Esophagus squamous epithelium (tissue), 4 donors: Measurements from ENCODE around the gene OVCA2.

Experiments
- POLR2A ChIP-seq, 4 donors: fragments of 450-650 bp; IDR thresholded peaks; one replicate each; pipeline ENCODE4 v1.6.1; 2017; ENCODE audit warnings: antibody characterized with exemption in 4 of 4, mild to moderate bottlenecking in 4 of 4, moderate library complexity in 3 of 4
- TF ChIP-seq, protein P1 (sequence below), 6 experiments: fragments of 450-650 bp in 4 of 6; fragments of 200-600 bp in 2 of 6; sonication (generic) in 2 of 6; IDR thresholded peaks; one replicate each; pipeline ENCODE4 v1.5.1; 2016 to 2019; ENCODE audit warnings: antibody characterized with exemption in 6 of 6, mild to moderate bottlenecking in 4 of 6, moderate library complexity in 4 of 6

DNA sequence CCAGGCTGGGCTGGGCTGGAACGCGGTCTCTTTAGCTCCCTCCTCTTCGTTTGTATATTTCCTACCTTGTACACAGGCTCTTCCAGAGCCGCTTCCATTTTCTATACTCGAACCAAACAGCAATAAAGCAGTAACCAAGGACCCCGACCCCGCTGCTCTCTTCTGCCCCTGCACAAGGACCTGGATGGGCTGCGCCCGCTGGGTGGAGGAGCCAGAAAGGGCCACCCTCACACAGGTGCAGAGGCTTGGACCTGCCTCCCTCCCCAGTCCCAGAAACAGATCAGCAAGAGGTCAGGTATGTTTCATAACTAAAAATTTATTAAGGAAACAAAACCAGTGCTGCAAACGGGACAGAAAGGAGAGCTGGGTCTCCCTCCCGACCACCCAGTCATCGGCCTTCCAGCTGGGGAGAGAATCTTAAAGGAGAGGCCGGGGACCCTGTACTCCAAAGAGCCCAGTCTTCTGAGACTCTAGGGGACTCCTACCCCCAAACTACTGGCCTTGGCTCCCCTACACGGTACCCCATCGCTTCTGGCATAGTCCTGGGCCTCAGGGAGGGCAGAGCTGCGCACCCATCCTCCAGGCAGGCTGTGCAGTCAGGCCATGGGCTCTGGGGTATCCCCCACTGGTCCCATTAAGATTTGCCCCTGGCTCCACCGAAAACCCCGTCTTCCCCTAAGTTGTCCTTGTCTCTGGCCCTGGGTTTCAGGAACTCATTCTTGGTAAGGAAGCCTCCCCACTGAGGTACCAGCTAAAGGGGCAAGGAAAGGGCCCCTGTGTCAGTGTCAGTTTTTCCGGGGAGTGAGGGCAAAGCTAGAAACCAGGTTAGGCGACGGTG lies 17.9 kb downstream of the OVCA2 start:
- TF ChIP-seq, protein P1, sequence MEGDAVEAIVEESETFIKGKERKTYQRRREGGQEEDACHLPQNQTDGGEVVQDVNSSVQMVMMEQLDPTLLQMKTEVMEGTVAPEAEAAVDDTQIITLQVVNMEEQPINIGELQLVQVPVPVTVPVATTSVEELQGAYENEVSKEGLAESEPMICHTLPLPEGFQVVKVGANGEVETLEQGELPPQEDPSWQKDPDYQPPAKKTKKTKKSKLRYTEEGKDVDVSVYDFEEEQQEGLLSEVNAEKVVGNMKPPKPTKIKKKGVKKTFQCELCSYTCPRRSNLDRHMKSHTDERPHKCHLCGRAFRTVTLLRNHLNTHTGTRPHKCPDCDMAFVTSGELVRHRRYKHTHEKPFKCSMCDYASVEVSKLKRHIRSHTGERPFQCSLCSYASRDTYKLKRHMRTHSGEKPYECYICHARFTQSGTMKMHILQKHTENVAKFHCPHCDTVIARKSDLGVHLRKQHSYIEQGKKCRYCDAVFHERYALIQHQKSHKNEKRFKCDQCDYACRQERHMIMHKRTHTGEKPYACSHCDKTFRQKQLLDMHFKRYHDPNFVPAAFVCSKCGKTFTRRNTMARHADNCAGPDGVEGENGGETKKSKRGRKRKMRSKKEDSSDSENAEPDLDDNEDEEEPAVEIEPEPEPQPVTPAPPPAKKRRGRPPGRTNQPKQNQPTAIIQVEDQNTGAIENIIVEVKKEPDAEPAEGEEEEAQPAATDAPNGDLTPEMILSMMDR (IDR thresholded peaks at IDR 0.05): no peak
- no peak for TF ChIP-seq POLR2A (IDR thresholded peaks at IDR 0.05)
